Upper lobe of left lung (tissue), 4 donors: ENCODE results near the gene ATP4A.

Experiments
- CTCF ChIP-seq, 6 experiments: fragments of 450-650 bp in 4 of 6; fragments of 200-600 bp in 2 of 6; sonication (generic) in 2 of 6; IDR thresholded peaks; one replicate each; pipeline ENCODE4 v1.5.1; 2016 to 2019; ENCODE audit warnings: antibody characterized with exemption in 6 of 6
- POLR2AphosphoS5 ChIP-seq, 2 donors: sonication (generic); formaldehyde crosslinking; IDR thresholded peaks; one replicate each; pipeline ENCODE4 v1.5.1; 2017; ENCODE audit warnings: antibody characterized with exemption in 2 of 2

- TF ChIP-seq CTCF (IDR thresholded peaks at IDR 0.05) (no peak), POLR2AphosphoS5 (IDR thresholded peaks at IDR 0.05) (no peak)
Measured at GRCh38 chr19:35556846-35557538, 6.5 kb downstream of the ATP4A start.
